Small intestine (tissue), 7 donors: ENCODE data around the gene GNB5. TPM values are rescaled to one million over a fixed set of nuclear protein-coding genes. Genes with fewer than 3 reads are reported as not detected.

ENCODE experiments used
- DNase-seq, 2 donors: peaks; one replicate each; pipeline versions ENCODE4 v3.0.0 to v3.0.0-alpha.2; 2013
- FAIRE-seq: peaks from 2 replicates; lab custom pipeline; 2012; peaks lifted over from hg19 to GRCh38; lab: Jason Lieb, UNC
- H3K27ac ChIP-seq, 3 donors: one replicate each; pipeline ENCODE4 v1.5.1; 2013; ENCODE audit warnings: low read length in 2 of 3, mild to moderate bottlenecking in 2 of 3, control low read depth in 1 of 3, inconsistent platforms in 1 of 3, low read depth in 1 of 3, moderate library complexity in 1 of 3
- H3K27me3 ChIP-seq, 3 donors: one replicate each; pipeline ENCODE4 v1.6.1; 2013; ENCODE audit warnings: low read length in 3 of 3, inconsistent platforms in 1 of 3; ENCODE audit not compliant: control insufficient read depth in 3 of 3, insufficient read depth in 3 of 3
- H3K36me3 ChIP-seq, 3 donors: one replicate each; pipeline ENCODE4 v1.6.1; 2013; ENCODE audit warnings: low read length in 3 of 3, inconsistent platforms in 1 of 3, low read depth in 1 of 3, mild to moderate bottlenecking in 1 of 3, moderate library complexity in 1 of 3; ENCODE audit not compliant: control insufficient read depth in 3 of 3, insufficient read depth in 2 of 3
- H3K4me1 ChIP-seq, 3 donors: one replicate each; pipeline ENCODE4 v1.6.1; 2013; ENCODE audit warnings: low read length in 2 of 3, inconsistent platforms in 1 of 3, low read depth in 1 of 3, mild to moderate bottlenecking in 1 of 3, moderate library complexity in 1 of 3; ENCODE audit not compliant: control insufficient read depth in 3 of 3, insufficient read depth in 2 of 3
- H3K4me3 ChIP-seq, 3 donors: one replicate each; pipeline ENCODE4 v1.5.1; 2013; ENCODE audit warnings: low read length in 3 of 3, control low read depth in 1 of 3, inconsistent platforms in 1 of 3, low read depth in 1 of 3, mild to moderate bottlenecking in 1 of 3, moderate library complexity in 1 of 3
- H3K9me3 ChIP-seq, 2 donors: one replicate each; pipeline ENCODE4 v1.6.1; 2013; ENCODE audit warnings: low read depth in 1 of 2, low read length in 1 of 2; ENCODE audit not compliant: control insufficient read depth in 2 of 2, insufficient read depth in 1 of 2
- WGBS, 3 donors: extraction: QIAGEN DNeasy Blood & Tissue Kit; methylation state at CpG; one replicate each; pipeline ENCODE4 v1.1.7; 2013; 5-methylcytosine and 5-hydroxymethylcytosine counted together
- polyA plus RNA-seq, 4 donors: library from polyadenylated mRNA; stranded (reverse) in 3 of 4; unstranded in 1 of 4; fragments of 200-250 nt in 3 of 4; fragments of 120-200 nt in 1 of 4; gene quantifications; one replicate each; pipeline versions ENCODE4 v1.2.1 to v1.2.3, GENCODE V29; 2013
- donor health status: healthy with polysubstance abuse.
- donor health status: control.
- donor health status: control.
- donor health status: Bipolar disorder and iron deficiency.
- donor health status: healthy.

Gene GNB5
- polyA plus RNA-seq, 4 donors = 1.3 to 10.0 (median 2.9) TPM

- Histone ChIP-seq H3K27ac (no peak overlapping the region), H3K9me3 (no peaks in the 10 kb centered on the region), H3K27me3 (no peaks in the 10 kb centered on the region), H3K36me3 (no peaks in the 10 kb centered on the region), H3K4me1 (peaks cover 1 to 2% (median 2%) of the 10 kb centered on the region in 3 donors), H3K4me3 (no peak overlapping the region)
- DNase-seq = no peak
- no peak for FAIRE-seq
- WGBS, 3 donors = 94 to 100% (median 96%) methylated on average over 3 of the region's 3 CpGs
Observed at GRCh38 chr15:52128568-52128967, 62.6 kb downstream of the GNB5 start.

- no peak overlapping the region for H3K27ac ChIP-seq
- no peaks in the 10 kb centered on the region for H3K27me3 ChIP-seq
- no peaks in the 10 kb centered on the region for H3K9me3 ChIP-seq
- no peak overlapping the region for H3K4me3 ChIP-seq
- DNase-seq (peak in 1 of 2 donors; percentile 28), FAIRE-seq (no peak)
- peaks cover 0 to 4% (median 0%) of the 10 kb centered on the region in 3 donors for H3K36me3 ChIP-seq
- H3K4me1 ChIP-seq = no peaks in the 10 kb centered on the region
- WGBS, 3 donors = 64 to 69% (median 67%) methylated on average over 11 of the region's 11 CpGs
Observed at GRCh38 chr15:52124270-52124880, 66.8 kb downstream of the GNB5 start.

GRCh38 chr15:52121896-52122295 lies 69.3 kb downstream of the GNB5 start:
- peaks cover 0 to 4% (median 0%) of the 10 kb centered on the region in 3 donors for H3K36me3 ChIP-seq
- no peaks in the 10 kb centered on the region for H3K4me1 ChIP-seq
- no peaks in the 10 kb centered on the region for H3K9me3 ChIP-seq
- H3K4me3 ChIP-seq = no peak overlapping the region
- 77 to 95% (median 84%) methylated on average over 2 of the region's 2 CpGs for WGBS, 3 donors
- FAIRE-seq (no peak), DNase-seq (no peak)
- H3K27ac ChIP-seq = no peak overlapping the region
- H3K27me3 ChIP-seq = no peaks in the 10 kb centered on the region

GRCh38 chr15:52121006-52121405 lies 70.2 kb downstream of the GNB5 start:
- Histone ChIP-seq H3K4me1 (peaks cover 0 to 8% (median 0%) of the 10 kb centered on the region in 3 donors), H3K27ac (no peak overlapping the region), H3K4me3 (no peak overlapping the region), H3K27me3 (no peaks in the 10 kb centered on the region), H3K9me3 (no peaks in the 10 kb centered on the region), H3K36me3 (peaks cover 0 to 4% (median 0%) of the 10 kb centered on the region in 3 donors)
- FAIRE-seq (no peak), DNase-seq (no peak)
- WGBS, 3 donors = 47 to 74% (median 72%) methylated on average over 5 of the region's 5 CpGs

- DNase-seq (no peak), FAIRE-seq (no peak)
- H3K4me1 ChIP-seq = peaks cover 0 to 13% (median 4%) of the 10 kb centered on the region in 3 donors
- no peaks in the 10 kb centered on the region for H3K27me3 ChIP-seq
- no peak overlapping the region for H3K27ac ChIP-seq
- no peaks in the 10 kb centered on the region for H3K9me3 ChIP-seq
- 89 to 98% (median 96%) methylated on average over 2 of the region's 2 CpGs for WGBS, 3 donors
- no peak overlapping the region for H3K4me3 ChIP-seq
- H3K36me3 ChIP-seq = peaks cover 0 to 4% (median 0%) of the 10 kb centered on the region in 3 donors
Observed at GRCh38 chr15:52120488-52120887, 70.7 kb downstream of the GNB5 start.

GRCh38 chr15:52118969-52119749 lies 72.0 kb downstream of the GNB5 start:
- 64 to 88% (median 72%) methylated on average over 3 of the region's 3 CpGs for WGBS, 3 donors
- peaks cover 0 to 15% (median 4%) of the 10 kb centered on the region in 3 donors for H3K4me1 ChIP-seq
- no peak overlapping the region for H3K27ac ChIP-seq
- no peak overlapping the region for H3K4me3 ChIP-seq
- FAIRE-seq = no peak
- no peaks in the 10 kb centered on the region for H3K9me3 ChIP-seq
- DNase-seq = no peak
- H3K27me3 ChIP-seq = peaks cover 0 to 2% (median 0%) of the 10 kb centered on the region in 3 donors
- H3K36me3 ChIP-seq = peaks cover 0 to 8% (median 0%) of the 10 kb centered on the region in 3 donors

GRCh38 chr15:52117549-52117948 lies 73.6 kb downstream of the GNB5 start:
- 89 to 94% (median 91%) methylated on average over 9 of the region's 9 CpGs for WGBS, 3 donors
- Histone ChIP-seq H3K4me3 (no peak overlapping the region), H3K27ac (no peak overlapping the region), H3K4me1 (peaks cover 0 to 26% (median 4%) of the 10 kb centered on the region in 3 donors), H3K27me3 (peaks cover 0 to 3% (median 0%) of the 10 kb centered on the region in 3 donors), H3K36me3 (peaks cover 0 to 8% (median 0%) of the 10 kb centered on the region in 3 donors), H3K9me3 (no peaks in the 10 kb centered on the region)
- FAIRE-seq (no peak), DNase-seq (no peak)

- no peaks in the 10 kb centered on the region for H3K9me3 ChIP-seq
- peaks cover 2 to 26% (median 4%) of the 10 kb centered on the region in 3 donors for H3K4me1 ChIP-seq
- DNase-seq = peak; percentile 73 to 89
- peaks cover 0 to 13% (median 2%) of the 10 kb centered on the region in 3 donors for H3K27me3 ChIP-seq
- WGBS, 3 donors = 48 to 58% (median 51%) methylated on average over 9 of the region's 9 CpGs
- H3K36me3 ChIP-seq = peaks cover 0 to 6% (median 0%) of the 10 kb centered on the region in 3 donors
- peak overlapping the region; percentile 29 to 51 (median 50) for H3K27ac ChIP-seq
- H3K4me3 ChIP-seq = no peak overlapping the region
- FAIRE-seq = peak; percentile 30
Observed at GRCh38 chr15:52115598-52116427, 75.4 kb downstream of the GNB5 start.
